BE2C (cell line): ENCODE data around the gene PIGV.

Source experiments
- DNase-seq: peaks from one replicate; pipeline ENCODE4 v3.0.0-alpha.2; 2020
- H3K27me3 ChIP-seq: fragments of 250-450 bp; sonication (Bioruptor Pico); 2 replicates; pipeline ENCODE4 v1.5.1; 2020; ENCODE audit warnings: mild to moderate bottlenecking
- H3K36me3 ChIP-seq: fragments of 250-450 bp; sonication (Bioruptor Pico); 2 replicates; pipeline ENCODE4 v1.5.1; 2020; ENCODE audit warnings: mild to moderate bottlenecking
- H3K4me1 ChIP-seq: fragments of 250-450 bp; sonication (Bioruptor Pico); 2 replicates; pipeline ENCODE4 v1.5.1; 2020
- H3K4me3 ChIP-seq: 2 replicates; pipeline ENCODE4 v1.5.1; 2011; ENCODE audit warnings: low read depth, low read length
- H3K9me3 ChIP-seq: fragments of 250-450 bp; sonication (Bioruptor Pico); 2 replicates; pipeline ENCODE4 v1.5.1; 2020
- CTCF ChIP-seq: IDR thresholded peaks from 2 replicates; pipeline ENCODE4 v1.5.1; 2012; ENCODE audit warnings: mild to moderate bottlenecking, low read depth, low read length

The PIGV gene

DNA sequence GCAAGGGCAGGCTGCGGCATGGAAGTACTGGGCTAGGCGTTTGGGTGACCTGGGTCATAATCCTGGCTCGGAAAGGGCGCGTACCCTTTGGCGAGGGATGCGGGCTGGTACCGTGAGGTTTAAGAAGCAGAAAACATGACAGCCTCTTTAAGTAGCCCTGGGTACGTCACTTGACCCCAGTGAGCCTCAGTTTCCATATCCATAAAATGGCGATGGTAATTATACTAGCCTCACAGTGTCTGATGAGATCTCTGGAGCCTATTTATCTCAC lies 700 bp downstream of the PIGV start:
- no peaks in the 10 kb centered on the region for H3K9me3 ChIP-seq
- H3K4me1 ChIP-seq: peaks cover 9% of the 10 kb centered on the region; the same call in 1 of the 2 replicates
- H3K4me3 ChIP-seq: peak overlapping the region; percentile 75
- no peaks in the 10 kb centered on the region for H3K27me3 ChIP-seq
- no peaks in the 10 kb centered on the region for H3K36me3 ChIP-seq
- DNase-seq: no peak
- no peak for TF ChIP-seq CTCF

- Histone ChIP-seq H3K9me3 (no peaks in the 10 kb centered on the region), H3K36me3 (no peaks in the 10 kb centered on the region), H3K27me3 (no peaks in the 10 kb centered on the region), H3K4me3 (peak overlapping the region; percentile 75), H3K4me1 (peaks cover 9% of the 10 kb centered on the region; the same call in 1 of the 2 replicates)
- TF ChIP-seq CTCF: peak; percentile 78
- peak; percentile 75 for DNase-seq
Observed at GRCh38 chr1:26788836-26789611, 1.3 kb downstream of the PIGV start.

- no peak for DNase-seq
- Histone ChIP-seq H3K36me3 (no peaks in the 10 kb centered on the region), H3K4me1 (peaks cover 7% of the 10 kb centered on the region; the same call in 1 of the 2 replicates), H3K9me3 (no peaks in the 10 kb centered on the region), H3K27me3 (no peaks in the 10 kb centered on the region), H3K4me3 (no peak overlapping the region)
- no peak for TF ChIP-seq CTCF
Observed at GRCh38 chr1:26789612-26789865, 1.8 kb downstream of the PIGV start.

- H3K27me3 ChIP-seq: no peaks in the 10 kb centered on the region
- no peaks in the 10 kb centered on the region for H3K9me3 ChIP-seq
- H3K36me3 ChIP-seq: no peaks in the 10 kb centered on the region
- no peak for DNase-seq
- no peak for TF ChIP-seq CTCF
- no peak overlapping the region for H3K4me3 ChIP-seq
- H3K4me1 ChIP-seq: peaks cover 7% of the 10 kb centered on the region; the same call in 1 of the 2 replicates
Observed at GRCh38 chr1:26789931-26790330, 2.2 kb downstream of the PIGV start.

DNA sequence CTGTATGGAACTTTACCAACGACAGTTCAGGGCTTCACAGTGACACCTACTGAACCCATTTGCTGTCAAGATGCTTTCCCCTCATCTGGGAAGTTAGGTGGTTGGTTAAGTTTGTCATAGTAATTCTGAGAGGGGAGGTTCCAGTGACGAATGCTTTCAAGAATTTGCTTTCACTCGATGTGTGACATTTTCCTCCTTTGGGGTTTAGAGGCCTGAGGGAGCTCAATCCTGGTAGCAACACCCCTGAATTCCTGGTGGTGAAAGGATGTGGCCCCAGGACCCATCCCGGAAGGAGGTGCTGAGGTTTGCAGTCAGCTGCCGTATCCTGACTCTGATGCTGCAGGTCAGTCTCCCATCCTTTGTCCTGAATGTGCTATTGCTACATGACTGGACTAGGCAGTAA lies 2.8 kb downstream of the PIGV start:
- Histone ChIP-seq H3K4me1 (peaks cover 7% of the 10 kb centered on the region; the same call in 1 of the 2 replicates), H3K36me3 (no peaks in the 10 kb centered on the region), H3K9me3 (no peaks in the 10 kb centered on the region), H3K4me3 (no peak overlapping the region), H3K27me3 (no peaks in the 10 kb centered on the region)
- DNase-seq: no peak
- TF ChIP-seq CTCF: no peak

GRCh38 chr1:26791148-26791547 lies 3.4 kb downstream of the PIGV start:
- TF ChIP-seq CTCF: no peak
- H3K4me3 ChIP-seq: no peak overlapping the region
- no peaks in the 10 kb centered on the region for H3K9me3 ChIP-seq
- no peaks in the 10 kb centered on the region for H3K36me3 ChIP-seq
- DNase-seq: no peak
- peaks cover 5% of the 10 kb centered on the region; the same call in 1 of the 2 replicates for H3K4me1 ChIP-seq
- H3K27me3 ChIP-seq: no peaks in the 10 kb centered on the region
